ENCODE results near the gene RFLNA.

DNA sequence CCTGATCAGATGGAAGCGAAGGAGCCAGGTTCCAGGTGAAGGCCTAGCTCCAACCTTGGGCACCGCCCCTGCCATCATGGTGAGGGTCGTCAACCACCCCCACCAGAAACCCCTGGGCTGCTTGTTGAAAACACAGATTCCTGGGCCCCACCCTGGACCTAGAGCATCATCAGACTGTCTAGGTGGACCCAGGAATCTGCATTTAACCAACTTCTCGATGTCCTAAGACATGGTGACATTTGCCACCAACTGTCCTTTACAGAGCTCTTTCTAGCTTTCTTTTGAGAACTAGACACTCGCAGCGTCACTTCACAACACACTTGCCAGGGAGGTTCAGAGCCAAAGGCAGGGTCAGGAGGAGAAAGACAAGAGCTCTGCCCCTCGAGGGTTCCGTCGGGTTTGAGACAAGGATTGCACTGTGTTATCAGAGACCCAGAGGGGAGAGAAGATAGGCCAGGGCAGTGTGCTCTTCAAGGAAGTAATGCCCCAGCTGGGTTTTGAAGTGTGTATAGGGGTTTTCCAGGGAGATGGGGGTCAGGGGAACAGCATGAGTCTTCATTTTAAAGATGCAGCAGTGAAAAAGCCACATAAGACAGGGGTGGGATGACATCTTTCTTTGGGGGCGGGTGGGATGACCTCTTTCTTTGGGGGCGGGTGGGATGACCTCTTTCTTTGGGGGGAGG lies 24.6 kb downstream of the RFLNA start:
- no peak for TF ChIP-seq POLR2A (IDR thresholded peaks at IDR 0.05)
- TF ChIP-seq, protein P1, sequence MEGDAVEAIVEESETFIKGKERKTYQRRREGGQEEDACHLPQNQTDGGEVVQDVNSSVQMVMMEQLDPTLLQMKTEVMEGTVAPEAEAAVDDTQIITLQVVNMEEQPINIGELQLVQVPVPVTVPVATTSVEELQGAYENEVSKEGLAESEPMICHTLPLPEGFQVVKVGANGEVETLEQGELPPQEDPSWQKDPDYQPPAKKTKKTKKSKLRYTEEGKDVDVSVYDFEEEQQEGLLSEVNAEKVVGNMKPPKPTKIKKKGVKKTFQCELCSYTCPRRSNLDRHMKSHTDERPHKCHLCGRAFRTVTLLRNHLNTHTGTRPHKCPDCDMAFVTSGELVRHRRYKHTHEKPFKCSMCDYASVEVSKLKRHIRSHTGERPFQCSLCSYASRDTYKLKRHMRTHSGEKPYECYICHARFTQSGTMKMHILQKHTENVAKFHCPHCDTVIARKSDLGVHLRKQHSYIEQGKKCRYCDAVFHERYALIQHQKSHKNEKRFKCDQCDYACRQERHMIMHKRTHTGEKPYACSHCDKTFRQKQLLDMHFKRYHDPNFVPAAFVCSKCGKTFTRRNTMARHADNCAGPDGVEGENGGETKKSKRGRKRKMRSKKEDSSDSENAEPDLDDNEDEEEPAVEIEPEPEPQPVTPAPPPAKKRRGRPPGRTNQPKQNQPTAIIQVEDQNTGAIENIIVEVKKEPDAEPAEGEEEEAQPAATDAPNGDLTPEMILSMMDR (IDR thresholded peaks at IDR 0.05) = no peak
- TF ChIP-seq EP300 (IDR thresholded peaks at IDR 0.05) = no peak
- TF ChIP-seq POLR2AphosphoS5 (IDR thresholded peaks at IDR 0.05) = no peak
